ENCODE results near the gene MEMO1.
A peak's percentile ranks its signal among the peaks of the same experiment; 100 is the strongest.
"Not testable (repeated sequence)": the region's sequence is repeated elsewhere in the genome, so short reads cannot be mapped to it uniquely, and the experiment has no call there.

Gene MEMO1

DNA sequence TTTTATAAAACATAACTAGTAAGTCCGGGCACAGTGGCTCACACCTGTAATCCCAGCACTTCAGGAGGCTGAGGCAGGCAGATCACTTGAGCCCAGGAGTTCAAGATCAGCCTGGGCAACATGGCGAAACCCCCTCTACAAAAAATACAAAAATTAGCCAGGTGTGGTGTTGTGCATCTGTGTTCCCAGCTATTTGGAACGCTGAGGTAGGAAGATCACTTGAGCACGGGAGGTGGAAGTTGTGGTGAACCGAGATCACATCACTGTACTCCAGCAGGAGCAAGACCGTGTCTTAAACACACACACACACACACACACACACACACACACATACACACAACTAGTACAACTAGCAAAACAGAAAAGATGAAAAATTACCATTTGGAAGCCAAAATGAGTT, 103.3 kb downstream of the MEMO1 start:
- not testable (repeated sequence) for DNase-seq (ENCODE audit: low spot score)

DNA sequence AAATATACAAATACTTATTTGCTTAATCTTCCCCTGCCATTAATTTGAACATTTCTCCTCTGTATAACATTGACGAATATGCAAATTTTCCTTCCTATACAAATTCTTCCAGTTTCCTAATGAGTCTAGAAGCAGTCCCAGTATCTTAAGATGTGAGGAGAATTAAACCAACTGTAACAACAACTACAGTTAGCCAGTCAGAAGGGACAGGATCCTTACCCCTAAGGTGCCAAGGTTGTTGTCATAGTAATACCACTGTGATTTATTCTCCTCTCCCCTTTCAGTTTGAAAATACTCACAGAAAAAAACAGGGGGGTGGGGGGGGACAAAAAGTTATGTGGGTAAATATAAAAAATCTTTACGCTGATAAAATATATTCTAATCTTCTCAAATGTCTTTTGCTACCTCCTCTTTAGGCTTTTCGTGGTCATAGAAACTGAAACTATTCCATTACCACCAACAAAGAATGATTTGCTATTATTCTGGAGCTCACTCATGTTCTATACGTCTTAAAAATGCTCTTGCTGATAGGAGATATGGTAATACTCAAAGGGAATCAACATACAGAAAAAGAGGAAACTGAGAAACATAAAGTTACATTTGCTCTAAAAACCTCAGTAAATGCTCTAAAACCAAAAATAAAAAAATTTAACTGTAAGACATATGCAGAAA, 107.6 kb downstream of the MEMO1 start:
- no peak for DNase-seq (ENCODE audit: low spot score)

DNA sequence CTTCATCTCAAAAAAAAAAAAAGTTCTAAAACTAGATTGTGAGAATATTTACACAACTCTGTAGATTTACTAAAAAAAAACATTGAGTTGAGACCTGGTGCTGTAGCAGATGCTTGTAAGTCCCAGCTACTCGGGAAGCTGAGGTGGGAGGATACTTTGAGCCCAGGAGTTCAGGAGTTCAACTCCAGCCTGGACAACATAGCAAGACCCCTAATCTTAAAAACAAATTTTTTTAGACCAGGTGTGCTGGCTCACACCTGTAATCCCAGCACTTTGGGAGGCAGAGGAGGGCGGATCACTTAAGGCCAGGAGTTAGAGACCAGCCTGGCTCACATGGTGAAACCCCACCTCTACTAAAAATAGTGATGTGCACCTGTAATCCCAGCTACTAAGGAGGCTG, 108.9 kb downstream of the MEMO1 start:
- no peak for DNase-seq (ENCODE audit: low spot score)

DNA sequence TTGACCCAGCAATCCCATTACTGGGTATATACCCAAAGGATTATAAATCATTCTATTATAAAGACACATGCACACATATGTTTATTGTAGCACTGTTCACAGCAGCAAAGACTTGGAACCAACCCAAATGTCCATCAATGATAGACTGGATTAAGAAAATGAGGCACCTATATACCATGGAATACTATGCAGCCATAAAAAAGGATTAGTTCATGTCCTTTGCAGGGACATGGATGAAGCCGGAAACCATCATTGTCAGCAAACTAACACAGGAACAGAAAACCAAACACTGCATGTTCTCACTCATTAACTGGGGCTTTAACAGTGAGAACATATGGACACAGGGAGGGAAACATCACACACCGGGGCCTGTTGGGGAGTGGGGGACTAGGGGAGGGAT, 110.7 kb downstream of the MEMO1 start:
- not testable (repeated sequence) for DNase-seq (ENCODE audit: low spot score)

DNA sequence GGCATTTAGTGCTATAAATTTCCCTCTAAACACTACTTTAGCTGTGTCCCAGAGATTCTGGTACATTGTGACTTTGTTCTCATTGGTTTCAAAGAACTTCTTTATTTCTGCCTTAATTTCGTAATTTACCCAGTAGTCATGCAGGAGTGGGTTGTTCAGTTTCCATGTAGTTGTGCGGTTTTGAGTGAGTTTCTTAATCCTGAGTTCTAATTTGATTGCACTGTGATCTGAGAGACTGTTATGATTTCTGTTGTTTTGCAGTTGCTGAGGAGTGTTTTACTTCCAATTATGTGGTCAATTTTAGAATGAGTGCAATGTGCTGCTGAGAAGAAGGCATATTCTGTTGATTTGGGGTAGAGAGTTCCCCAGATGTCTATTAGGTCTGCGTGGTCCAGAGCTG, 112.5 kb downstream of the MEMO1 start:
- not testable (repeated sequence) for DNase-seq (ENCODE audit: low spot score)

DNA sequence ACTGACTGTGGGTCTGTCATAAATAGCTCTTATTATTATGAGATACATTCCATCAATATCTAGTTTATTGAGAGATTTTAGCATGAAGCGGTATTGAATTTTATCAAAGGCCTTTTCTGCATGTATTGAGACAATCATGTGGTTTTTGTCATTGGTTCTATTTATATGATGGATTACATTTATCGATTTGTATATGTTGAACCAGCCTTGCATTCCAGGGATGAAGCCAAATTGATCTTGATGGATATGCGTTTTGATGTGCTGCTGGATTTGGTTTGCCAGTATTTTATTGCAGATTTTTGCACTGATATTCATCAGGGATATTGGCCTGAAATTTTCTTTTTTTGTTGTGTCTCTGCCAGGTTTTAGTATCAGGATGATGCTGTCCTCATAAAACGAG, 113.5 kb downstream of the MEMO1 start:
- not testable (repeated sequence) for DNase-seq (ENCODE audit: low spot score)

DNA sequence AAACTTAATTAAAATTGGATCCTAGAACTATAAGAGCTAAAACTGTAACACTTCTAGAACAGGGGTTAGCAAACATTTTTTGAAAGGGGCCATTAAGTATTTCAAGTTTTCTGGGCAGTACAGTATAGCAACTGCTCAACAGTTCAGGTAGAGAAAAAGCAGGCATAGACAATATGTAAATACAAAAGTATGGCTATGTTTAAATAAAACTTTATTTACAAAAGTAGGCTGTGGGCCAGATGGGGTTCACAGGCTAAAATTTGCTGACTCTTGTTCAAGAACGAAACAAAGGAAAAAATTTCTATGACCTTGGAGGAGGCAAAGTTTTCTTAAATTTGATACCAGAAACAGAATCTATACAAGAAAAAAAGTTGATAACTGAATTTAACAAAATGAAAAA, 114.5 kb downstream of the MEMO1 start:
- DNase-seq (ENCODE audit: low spot score) = no peak

DNA sequence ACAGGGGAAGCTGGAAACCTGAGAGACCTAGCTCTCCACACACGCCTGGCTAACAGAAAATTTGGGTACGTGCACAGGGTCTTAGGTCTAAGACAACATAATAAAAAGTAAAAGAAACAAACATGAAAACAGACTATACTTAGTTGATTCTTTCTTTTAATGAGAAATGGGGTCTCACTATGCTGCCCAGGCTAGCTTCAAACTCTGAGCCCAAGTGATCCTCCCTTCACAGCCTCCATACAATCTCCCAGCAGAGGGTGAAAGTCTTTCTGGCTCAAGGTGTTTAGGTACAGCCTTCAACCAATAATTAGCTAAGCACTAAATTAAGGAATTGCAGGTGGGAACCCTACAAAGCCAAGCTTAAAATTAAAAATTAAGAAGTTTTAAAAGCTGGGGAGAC, 116.2 kb downstream of the MEMO1 start:
- no peak for DNase-seq (ENCODE audit: low spot score)

DNA sequence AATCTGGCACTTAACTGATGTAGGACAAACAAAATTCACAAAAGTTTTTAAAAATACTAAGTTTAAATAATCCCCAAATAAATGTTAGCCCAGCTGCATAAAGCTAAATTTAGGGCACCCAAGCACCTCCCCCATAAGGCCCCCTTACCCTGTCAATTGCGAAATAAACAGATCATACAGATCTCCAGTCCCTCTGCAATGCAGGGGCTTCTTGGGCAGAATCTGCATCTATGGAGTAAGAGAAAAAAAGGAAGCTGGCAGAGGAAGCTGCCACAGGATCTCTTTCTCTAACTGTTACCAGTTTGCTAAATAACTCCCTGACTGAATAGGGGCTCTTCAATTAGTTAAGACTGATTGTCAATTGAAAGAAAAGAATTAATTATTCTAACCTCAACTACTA, 117.7 kb downstream of the MEMO1 start:
- DNase-seq (ENCODE audit: low spot score) = no peak

DNA sequence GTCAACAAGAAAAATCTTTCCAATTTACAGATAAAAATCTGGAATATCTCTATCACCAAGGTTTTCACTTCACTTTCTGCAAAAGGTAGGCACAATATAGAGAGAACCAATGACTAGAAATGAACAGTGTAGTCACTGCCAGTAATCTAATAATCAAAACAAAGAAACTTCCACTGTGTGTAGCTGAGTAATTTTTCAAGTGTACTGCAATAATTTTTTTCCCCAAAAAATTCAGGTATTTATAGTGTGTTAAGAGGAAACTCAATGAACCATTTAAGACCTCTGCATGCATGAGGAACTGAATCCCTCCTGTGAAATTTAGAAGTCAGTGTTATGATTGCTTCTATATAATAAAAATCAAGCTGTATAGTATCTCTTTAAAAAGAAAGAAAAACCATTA, 121.8 kb downstream of the MEMO1 start:
- no peak for DNase-seq (ENCODE audit: low spot score)

DNA sequence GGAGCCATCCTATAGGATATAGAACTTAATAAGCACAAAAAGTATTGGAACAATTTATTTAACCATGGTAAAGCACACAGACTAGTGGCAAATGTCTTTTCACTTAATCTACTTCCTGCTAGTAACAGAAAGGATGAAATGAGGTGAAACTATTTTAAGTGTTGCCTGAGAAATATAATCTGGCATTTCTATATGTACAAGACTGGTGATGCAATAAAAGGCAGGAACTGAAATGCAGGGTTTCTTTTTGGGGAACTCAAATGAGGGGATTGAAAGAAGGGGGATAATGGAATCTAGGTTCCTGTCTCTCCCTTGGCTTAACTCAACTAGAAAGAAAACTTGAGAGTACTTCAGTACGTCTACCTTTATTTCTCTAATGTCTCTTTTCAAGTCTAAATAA, 122.3 kb downstream of the MEMO1 start:
- no peak for DNase-seq (ENCODE audit: low spot score)

DNA sequence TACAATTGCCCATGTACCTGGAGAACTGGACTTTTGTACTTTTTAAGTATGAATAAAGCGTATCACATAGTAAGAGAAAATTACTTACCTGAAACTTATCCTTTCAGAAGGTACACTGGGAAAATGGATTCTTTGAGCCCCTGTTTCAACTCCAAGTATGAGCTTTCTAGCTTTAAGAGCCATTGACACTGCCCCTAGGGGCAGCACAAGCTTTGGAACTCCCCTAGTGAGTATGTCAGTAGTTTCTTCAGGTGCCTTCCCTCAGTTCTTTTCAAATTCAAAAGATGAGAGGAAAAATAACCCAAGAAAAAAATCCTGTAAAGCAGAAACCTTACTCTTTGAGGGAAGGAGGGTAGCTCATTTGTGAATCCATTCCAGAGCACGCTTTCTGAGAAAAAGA, 124.1 kb downstream of the MEMO1 start:
- peak; percentile 9 for DNase-seq (ENCODE audit: low spot score)

DNA sequence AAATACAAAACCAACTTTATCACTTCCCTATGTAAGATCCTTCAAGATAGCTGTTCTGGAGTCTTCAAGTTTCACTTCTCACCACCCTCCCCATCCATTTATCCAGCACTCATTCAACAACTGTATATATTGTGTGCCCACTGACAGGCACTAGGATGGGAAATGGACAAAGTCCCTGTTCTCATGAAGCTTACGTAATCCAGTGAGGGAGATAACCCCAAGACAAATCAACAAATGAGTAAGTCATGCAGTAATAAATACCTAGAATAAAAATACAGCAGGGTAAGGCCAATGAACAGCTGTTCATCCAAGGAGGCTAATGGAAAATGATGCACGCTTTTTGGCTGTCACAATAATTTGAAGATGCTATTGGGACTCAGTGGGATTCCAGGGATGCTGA, 133.8 kb downstream of the MEMO1 start:
- peak; percentile 17 for DNase-seq (ENCODE audit: low spot score)

DNA sequence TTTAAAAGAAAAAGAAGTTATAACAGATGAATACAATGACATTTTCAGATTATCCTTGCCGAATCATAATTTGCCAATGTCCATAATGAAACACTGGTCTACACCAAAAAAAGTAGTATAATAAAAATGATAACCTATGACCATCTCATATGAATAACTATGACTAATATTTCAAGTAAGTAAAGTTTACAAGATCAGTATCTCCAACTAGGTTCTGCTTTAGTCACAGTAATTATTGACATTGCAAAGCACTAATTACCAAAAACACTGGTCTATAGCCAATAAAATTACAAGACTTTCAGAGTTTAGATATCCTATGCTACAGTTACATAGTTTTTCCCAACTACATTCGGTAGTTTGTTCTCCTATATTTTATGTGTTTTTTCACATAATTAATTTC, 136.7 kb downstream of the MEMO1 start:
- no peak for DNase-seq (ENCODE audit: low spot score)

DNA sequence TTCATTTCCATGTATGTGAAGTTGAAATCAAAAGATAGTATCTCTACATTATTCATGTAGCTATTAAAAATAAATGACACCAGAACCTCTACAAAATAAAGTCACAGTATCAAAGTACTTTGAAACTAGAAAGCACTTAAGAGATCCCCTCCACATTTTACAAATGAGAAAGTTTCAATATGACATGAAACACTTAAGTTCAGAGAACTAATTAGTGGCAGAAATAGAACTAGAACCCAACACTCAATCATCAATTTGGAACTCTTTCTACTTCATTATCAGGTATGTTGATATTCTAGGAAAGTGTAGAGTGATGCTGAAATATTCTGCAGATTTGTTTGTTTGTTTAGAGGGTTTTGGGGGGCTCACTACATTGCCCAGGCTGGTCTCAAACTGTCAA, 145.6 kb downstream of the MEMO1 start:
- DNase-seq (ENCODE audit: low spot score) = no peak

DNA sequence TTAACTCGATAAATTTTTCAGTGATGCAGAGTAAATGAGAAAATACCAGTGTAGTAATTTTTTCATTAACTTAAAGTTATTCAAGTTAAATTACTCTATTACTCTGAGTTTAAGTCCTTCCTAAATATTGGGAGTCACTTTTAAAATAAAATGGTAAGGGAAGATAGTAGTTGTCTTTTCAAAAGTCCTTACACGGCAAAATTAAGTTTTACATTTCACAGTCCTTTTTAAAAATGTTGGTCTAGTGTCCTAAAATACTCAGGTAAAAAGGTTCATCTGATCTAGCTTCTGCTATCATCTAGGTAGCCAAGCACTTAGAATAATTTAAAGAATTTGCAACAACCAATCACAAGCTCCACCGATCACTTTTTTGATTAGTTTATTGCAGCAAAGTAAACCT, 146.9 kb downstream of the MEMO1 start:
- DNase-seq (ENCODE audit: low spot score) = no peak

DNA sequence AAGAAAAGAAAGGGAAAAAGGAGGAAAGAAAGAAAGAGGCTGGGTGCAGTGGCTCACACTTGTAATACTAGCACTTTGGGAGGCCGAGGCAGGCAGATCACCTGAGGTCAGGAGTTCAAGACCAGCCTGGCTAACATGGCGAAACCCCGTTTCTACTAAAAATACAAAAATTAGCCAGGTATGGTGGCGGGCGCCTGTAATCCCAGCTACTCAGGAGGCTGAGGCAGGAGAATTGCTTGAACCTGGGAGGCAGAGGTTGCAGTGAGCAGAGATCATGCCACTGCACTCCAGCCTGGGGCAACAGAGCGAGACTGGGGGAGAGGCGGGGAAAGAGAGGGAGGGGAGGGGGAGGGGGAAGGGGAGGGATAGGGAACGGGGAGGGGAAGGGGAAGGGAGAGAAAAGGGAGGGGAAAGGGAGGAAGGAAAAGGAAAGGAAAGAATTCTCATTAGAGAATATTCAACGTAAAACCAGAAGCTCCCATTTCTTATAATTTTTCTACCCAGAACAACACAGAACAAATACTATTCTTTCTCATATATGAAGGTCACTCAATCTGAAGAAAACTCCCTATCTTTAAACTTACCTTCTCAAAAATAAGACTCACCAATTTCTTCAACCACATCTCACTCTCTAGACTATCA, 147.7 kb downstream of the MEMO1 start:
- DNase-seq (ENCODE audit: low spot score) = not testable (repeated sequence)

DNA sequence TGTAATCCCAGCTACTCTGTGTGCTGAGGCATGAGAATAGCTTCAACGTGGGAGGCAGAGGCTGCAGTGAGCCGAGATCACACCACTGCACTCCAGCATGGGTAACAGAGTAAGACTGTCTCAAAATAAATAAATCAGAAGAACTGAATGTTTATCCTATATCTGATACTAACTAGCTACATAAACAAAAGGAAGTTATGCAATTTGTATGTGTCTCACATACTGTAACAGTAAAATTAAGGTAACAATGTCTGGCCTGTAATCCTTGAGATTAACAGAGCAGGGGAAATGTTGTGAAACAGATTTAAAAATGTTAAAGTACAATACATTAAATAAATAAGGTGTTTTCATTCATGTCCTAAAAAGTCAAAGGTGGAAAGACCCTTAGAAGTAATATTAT, 150.8 kb downstream of the MEMO1 start:
- no peak for DNase-seq (ENCODE audit: low spot score)

DNA sequence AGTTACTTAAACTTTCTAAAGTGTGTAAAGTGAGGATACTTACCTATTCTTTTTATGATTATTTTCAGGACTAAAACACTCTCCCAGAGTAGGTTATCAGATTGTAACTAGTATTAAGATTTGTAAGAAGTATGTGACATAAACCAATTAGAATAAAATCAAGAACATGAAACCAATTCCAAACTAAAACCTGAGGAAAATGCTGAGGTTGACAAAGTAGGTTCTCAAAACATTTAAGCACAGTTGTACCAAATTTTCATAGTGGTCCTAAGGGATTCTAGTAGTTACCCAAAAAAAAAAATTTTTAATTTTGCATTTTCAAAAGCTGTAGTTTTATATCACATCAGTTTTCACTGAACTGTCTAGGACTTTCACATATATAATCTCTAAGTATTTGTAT, 157.3 kb downstream of the MEMO1 start:
- DNase-seq (ENCODE audit: low spot score) = no peak

DNA sequence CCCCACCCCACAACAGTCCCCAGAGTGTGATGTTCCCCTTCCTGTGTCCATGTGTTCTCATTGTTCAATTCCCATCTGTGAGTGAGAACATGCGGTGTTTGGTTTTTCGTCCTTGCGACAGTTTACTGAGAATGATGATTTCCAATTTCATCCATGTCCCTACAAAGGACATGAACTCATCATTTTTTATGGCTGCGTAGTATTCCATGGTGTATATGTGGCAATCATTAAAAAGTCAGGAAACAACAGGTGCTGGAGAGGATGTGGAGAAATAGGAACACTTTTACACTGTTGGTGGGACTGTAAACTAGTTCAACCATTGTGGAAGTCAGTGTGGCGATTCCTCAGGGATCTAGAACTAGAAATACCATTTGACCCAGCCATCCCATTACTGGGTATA, 168.7 kb downstream of the MEMO1 start:
- DNase-seq (ENCODE audit: low spot score) = not testable (repeated sequence)

DNA sequence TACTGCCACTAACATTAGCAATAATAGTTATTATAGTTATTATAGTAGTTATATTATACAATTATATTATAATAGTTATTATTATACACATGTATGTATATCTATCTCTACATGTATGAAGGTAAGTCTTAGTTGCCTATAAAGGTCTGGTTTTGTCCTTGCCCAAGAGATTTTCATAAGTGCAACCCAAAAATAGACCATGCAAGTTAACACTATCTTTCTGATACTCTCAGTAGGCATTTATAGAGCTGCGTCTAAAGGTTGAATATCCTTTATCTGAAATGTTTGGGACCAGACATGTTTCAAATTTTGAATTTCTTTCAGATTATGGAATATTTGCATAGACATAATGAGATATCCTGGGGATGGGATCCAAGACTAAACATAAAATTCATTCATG, 175.4 kb downstream of the MEMO1 start:
- no peak for DNase-seq (ENCODE audit: low spot score)

DNA sequence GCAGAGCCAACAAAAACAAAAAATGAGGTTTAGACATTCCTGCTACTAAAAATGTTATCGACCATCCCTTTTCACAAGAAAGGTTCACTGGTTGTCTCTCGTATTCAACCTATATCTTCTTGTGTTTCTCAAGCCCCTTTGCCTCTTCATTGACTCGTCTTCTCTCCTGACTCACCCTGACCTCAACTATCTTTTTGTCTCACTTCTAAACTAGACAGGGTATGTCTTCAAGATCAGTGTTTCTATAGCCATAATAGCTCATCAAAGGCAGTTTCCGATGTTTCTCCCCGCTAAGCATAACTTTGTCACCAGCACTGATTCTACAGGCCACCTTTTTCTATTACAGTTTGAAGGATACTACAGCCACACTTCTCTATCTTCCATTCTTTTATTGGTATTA, 178.4 kb downstream of the MEMO1 start:
- no peak for DNase-seq (ENCODE audit: low spot score)

DNA sequence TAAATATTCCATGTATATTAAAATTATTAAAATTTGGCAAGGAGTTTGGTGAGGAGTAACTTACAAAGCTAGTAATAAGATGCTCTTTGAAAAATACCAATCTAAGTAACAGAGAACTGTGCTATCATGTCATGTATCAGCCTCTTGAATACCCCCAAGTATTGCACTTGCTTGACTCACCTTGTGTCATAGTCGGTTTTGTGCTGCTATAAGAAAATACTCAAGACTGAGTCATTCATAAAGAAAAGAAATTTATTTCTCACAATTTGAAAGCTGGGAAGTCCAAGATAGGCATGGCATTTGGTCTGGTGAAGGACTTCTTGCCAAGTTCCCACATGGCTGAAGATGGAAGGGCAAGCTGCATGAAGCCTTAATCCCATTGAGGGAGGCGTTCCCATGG, 179.2 kb downstream of the MEMO1 start:
- no peak for DNase-seq (ENCODE audit: low spot score)

DNA sequence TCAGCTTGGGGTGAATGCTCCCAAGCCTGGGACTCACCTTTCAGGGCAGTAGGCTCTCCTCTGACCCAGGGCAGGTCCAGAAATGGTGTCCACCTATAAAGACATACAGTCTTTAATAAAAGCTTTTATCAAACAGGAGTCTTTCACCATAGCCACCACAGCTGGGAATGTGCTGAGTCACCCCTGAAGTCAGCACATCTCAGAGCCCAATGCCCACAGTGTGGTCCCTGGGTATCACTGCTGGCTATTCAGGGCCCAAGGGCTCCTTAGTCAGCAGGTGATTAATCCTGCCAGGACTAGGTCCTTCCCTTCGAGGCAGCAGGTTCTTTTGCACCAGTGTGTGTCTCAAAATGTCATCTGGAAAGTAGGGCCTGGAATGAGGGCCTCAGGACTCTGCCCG, 181.9 kb downstream of the MEMO1 start:
- no peak for DNase-seq (ENCODE audit: low spot score)

Data from HuH-7 (cell line).